WI38 (cell line): Measurements from ENCODE around the gene EGR2.
A peak's percentile ranks its signal among the peaks of the same experiment; 100 is the strongest.

ENCODE experiments used
- H3K4me3 ChIP-seq: 2 replicates; pipeline ENCODE4 v1.5.1; 2011; ENCODE audit warnings: low read depth, mild to moderate bottlenecking, control low read depth, low read length
- TF ChIP-seq, protein P1 (sequence below): IDR thresholded peaks from 2 replicates; pipeline ENCODE4 v1.5.1; 2012; ENCODE audit warnings: low read depth, mild to moderate bottlenecking, control low read depth, low read length

EGR2 gene

DNA sequence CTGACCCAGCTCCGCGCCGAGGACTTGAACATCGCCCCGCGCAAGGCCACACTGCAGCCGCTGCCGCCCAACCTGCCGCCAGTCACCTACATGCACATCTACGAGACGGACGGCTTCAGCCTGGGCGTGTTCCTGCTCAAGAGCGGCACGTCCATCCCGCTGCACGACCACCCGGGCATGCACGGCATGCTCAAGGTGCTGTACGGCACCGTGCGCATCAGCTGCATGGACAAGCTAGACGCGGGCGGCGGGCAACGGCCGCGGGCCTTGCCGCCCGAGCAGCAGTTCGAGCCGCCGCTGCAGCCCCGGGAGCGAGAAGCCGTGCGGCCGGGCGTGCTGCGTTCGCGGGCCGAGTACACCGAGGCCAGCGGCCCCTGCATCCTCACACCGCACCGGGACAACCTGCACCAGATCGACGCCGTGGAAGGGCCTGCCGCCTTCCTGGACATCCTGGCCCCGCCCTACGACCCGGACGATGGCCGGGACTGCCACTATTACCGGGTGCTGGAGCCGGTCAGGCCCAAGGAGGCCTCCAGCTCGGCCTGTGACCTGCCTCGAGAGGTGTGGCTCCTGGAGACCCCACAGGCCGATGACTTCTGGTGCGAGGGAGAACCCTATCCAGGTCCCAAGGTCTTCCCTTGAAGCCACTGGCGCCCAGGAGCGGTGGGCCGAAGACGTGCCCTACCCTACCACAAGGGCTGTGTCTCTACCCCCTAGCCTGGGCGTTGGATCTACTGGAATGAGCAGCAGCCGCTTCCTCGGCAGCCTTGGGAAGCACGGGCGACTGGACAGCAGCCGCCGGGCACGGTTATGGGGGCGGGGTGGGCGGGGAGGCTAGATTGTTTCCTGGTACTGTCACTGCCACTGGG, 10.7 kb downstream of the EGR2 start:
- peak overlapping the region; percentile 79 for H3K4me3 ChIP-seq
- TF ChIP-seq, protein P1, sequence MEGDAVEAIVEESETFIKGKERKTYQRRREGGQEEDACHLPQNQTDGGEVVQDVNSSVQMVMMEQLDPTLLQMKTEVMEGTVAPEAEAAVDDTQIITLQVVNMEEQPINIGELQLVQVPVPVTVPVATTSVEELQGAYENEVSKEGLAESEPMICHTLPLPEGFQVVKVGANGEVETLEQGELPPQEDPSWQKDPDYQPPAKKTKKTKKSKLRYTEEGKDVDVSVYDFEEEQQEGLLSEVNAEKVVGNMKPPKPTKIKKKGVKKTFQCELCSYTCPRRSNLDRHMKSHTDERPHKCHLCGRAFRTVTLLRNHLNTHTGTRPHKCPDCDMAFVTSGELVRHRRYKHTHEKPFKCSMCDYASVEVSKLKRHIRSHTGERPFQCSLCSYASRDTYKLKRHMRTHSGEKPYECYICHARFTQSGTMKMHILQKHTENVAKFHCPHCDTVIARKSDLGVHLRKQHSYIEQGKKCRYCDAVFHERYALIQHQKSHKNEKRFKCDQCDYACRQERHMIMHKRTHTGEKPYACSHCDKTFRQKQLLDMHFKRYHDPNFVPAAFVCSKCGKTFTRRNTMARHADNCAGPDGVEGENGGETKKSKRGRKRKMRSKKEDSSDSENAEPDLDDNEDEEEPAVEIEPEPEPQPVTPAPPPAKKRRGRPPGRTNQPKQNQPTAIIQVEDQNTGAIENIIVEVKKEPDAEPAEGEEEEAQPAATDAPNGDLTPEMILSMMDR: no peak

DNA sequence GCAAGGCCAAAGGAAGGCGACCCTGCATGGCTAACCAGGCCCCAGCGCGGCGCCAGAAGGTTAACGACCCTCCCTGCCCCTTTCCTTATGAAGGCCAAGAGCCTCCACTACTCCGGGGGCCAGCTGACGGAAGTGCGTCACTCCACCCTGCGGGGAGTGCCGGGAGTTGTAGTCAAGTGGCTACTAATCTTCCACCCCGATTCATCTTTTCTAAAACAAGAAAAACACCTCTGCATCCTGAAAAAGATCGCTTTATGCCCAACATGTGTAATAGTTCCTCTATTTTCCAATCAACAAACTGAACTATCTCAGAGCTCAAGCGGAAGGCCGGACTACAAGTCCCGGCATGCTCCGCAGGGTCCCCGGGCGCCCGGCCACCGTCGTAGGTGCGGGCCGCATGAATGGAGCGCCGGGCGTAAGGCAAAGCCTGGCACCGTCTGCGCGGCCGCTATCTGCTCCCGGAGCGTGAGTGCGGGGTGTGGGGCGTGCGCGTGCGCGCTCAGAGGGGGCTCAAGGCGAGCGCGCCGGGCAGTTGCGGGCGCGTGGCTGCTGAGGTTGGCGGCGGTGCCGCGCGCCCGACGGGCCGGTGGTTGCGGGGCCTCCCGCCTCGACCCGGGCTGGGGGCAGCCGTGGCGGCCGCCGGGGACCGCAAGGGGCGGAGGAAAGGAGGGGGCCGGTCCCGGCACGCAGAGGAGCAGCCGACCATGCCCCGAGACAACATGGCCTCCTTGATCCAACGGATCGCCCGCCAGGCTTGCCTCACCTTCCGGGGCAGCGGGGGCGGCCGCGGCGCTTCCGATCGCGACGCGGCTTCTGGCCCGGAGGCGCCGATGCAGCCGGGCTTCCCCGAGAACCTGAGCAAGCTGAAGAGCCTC, 11.6 kb downstream of the EGR2 start, which contains the start of gene ADO:
Gene ADO (plus strand): TSS at position 365 of the 875 bp plus-strand sequence. CDS start 340 bp downstream, at position 705.
- peak within 1 kb of the TSS; percentile 79 for H3K4me3 ChIP-seq
- TF ChIP-seq, protein P1: no peak

DNA sequence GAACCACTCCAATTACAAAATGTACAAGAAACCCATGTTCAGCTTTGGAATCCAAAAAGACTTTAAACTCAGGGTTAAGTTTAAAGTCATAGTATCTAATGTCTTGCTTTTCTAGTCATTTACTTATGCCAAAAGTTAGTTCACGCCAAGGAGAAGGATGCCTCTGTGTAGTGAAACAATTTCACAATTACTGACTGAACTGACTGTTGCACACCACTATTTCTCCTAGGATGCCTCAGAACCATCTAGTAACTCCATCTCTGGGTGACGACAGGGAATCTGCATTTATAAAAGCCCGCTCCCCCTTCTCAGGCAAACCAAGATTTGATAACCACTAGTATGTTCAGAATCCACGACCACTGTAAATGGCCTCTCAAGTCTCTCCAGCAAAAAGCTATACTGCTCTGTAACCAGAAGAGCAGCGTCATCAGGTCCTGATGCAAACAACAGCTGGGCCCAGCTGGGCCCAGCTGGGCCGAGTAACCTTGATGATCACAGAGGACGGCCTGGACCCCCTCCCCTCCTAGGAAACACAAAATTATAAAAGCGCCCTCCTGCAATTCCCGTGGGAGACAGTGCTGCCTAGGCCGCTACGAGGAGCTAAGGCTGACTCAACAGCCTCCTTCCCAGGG, 12.3 kb downstream of the EGR2 start:
- TF ChIP-seq, protein P1: no peak
- peak overlapping the region; percentile 79 for H3K4me3 ChIP-seq

DNA sequence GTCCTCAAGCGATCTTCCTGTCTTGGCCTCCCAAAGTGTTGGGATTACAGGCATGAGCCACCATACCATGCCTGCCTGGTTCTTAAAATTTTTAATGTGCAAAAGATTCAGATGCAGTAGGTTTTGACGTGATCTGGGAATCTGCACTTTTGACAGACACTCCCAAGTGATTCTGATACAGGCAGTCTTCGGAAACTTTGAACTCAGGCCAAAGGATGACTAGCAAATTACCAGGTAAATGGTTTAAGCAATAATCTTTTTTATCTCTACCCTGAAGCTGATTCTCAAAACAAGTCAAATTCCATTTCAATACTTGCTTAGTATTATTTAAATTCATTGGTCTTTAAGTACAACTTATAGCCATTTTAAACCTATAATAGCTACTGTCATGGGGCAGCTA, 14.3 kb downstream of the EGR2 start:
- H3K4me3 ChIP-seq: no peak overlapping the region
- TF ChIP-seq, protein P1: no peak

DNA sequence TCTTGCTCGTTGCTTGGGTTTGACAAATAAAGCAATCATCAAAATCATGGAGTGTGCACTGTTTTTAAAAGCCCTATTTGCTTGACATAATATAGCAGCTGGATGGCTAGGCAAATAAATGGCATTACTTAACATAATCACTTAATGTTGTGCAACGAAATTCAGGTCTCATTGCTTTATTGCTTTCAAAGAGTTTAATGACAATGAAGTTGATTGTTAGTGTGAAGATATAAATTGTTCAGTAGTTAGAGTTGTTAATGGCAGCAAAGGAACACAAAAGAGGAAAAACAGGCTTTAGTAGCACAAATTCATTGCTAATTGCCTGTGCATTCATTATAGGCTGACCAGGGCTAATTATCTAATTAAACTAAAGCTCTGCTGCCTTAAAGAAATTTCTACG, 19.3 kb downstream of the EGR2 start:
- TF ChIP-seq, protein P1: no peak

DNA sequence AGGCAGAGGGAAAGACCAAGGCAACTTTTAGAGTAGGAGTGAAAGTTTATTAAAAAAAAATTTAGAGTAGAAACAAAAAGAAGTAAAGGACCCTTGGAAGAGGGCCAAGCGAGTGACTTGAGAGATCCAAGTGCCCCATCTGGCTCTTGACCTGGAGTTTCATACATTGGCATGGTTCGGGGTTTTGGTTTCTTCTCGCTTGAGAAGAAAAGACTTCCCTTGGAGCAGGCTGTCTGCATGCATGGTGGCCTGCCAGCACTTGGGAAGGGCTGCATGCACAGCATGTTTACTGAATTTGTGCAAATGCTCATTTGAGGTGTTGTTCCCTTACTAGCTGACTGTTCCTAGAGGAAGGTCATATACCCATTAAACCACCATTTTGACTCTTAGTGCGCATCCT, 20.4 kb downstream of the EGR2 start:
- TF ChIP-seq, protein P1: no peak
- H3K4me3 ChIP-seq: no peak overlapping the region

More for the DNA sequence above, 19.3 kb downstream of the EGR2 start:
- H3K4me3 ChIP-seq: no peak overlapping the region
